Measurements from ENCODE around the gene ANKRD17. TPM values are rescaled to one million over a fixed set of nuclear protein-coding genes. Genes with fewer than 3 reads are reported as not detected.

The ANKRD17 gene
- total RNA-seq, 8 experiments from 2014 or later = 43.2 to 89.0 (median 62.0) TPM

DNA sequence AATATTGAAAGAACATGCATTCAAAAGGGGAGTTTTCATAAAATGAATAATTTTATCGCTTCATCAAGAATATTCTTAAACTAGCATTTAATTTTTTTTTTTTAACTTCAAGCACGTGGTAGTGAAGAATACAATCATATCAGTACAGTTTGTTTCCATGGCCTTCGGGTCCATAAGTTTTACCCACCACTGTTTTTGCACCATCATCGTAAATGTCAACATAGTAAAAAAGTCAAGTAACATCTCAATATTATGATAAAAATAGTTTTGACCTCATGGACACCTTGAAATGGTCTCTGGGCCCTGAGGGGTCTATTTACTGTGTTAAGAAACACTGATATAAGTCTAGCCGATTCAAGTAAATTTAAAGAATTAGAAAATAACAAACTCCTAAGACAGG is 80.2 kb downstream of the ANKRD17 start:
- 80 to 100% (median 97%) methylated on average over 1 to 5 of the region's 5 CpGs for WGBS, 10 experiments
- ATAC-seq (replicated peaks in 6 of 8) = no peak
- in situ Hi-C loops (cut with MboI; ENCODE audit: low pct_unique_long_range_greater_than_20kb in 2 of 9, low sequenced_read_pairs in 9 of 9, unreplicated experiment in 9 of 9) = no loop called here

DNA sequence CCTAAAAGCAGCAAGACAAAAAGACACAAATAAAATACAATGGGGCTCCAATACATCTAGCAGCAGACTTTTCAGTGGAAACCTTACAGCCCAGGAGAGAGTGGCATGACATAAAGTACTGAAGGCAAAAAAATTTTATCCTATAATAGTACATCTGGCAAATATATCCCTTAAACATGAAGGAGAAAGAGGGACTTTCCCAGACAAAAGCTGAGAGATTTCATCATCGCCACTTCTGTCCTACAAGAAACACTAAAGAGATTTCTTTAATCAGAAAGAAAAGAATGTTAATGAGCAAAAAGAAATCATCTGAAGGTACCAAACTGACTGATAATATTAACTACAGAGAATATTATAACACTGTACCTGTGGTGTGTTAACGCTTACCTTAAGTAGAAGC is 86.4 kb downstream of the ANKRD17 start:
- H3K4me1 ChIP-seq (replicated peaks in 1 of 2) = no peaks in the 10 kb centered on the region
- no peak overlapping the region for H3K27ac ChIP-seq
- WGBS, 10 experiments = 93 to 100% (median 100%) methylated on average over 2 of the region's 2 CpGs; no CpG with 5 or more reads in 2 of the 10 experiments
- in situ Hi-C loops (cut with MboI; ENCODE audit: low pct_unique_long_range_greater_than_20kb in 2 of 9, low sequenced_read_pairs in 9 of 9, unreplicated experiment in 9 of 9) = no loop called here
- no peak overlapping the region for H3K4me3 ChIP-seq
- ATAC-seq (replicated peaks in 6 of 8) = no peak

More for the DNA sequence above, 80.2 kb downstream of the ANKRD17 start:
- no peak overlapping the region for H3K4me3 ChIP-seq
- no peaks in the 10 kb centered on the region for H3K4me1 ChIP-seq (replicated peaks in 1 of 2)
- no peak overlapping the region for H3K27ac ChIP-seq

DNA sequence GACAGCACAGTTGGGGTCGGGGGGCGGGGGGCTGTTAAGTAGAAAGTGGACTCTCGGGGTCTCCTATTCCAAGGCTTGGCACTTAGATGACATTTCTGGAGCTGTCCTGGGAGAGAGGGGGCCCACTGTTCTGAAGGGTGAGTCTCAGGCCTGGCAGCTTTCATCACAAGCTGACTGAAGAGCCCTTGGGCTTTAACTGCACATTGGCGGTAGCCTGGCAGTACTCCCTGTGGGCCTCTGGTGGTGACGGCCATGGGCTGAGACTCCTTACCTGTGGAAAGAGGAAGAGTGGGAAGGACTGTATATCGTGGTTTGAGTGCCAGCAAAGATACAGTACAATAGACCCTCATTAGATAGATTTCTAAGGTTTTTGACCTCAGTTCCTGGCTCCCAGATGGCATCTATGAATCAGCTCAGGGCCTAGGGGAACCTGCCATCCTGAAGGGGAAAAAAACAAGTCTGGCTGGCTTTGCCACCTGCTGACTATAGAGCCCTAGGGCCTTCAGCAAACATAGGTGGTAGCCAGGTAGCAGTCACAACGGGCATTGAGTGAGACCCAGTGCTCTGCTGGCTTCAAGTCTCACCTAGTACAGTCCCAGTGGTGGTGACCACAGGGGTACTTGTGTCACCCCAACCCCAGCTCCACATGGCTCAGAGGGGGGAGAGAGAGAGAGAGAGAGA is 87.9 kb downstream of the ANKRD17 start:
- Histone ChIP-seq H3K27ac (no peak overlapping the region), H3K4me1 (replicated peaks in 1 of 2) (no peaks in the 10 kb centered on the region), H3K4me3 (no peak overlapping the region)
- WGBS, 10 experiments = 97 to 100% (median 100%) methylated on average over 1 to 6 of the region's 7 CpGs; no CpG with 5 or more reads in 4 of the 10 experiments
- in situ Hi-C loops (cut with MboI; ENCODE audit: low pct_unique_long_range_greater_than_20kb in 2 of 9, low sequenced_read_pairs in 9 of 9, unreplicated experiment in 9 of 9) = no loop called here
- ATAC-seq (replicated peaks in 6 of 8) = no peak

DNA sequence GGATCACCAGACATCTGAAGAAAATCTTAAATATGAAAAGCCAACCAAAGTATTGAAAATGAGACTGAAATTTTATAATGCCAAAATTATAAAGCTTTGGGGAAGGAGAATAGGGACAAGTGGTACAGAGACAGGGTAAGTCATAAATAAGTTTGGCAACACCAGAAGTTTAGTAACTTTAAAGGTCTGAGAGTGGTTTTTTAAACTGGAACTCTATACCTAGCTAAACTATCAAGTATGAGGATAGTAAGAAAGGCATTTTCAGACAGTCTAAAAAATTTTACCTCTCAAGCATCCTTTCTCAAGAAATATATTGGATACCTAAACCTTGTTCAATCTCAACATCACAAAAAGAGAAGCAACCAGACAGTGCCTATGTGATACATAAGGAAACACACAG is 92.4 kb downstream of the ANKRD17 start:
- ATAC-seq (replicated peaks in 6 of 8) = no peak

DNA sequence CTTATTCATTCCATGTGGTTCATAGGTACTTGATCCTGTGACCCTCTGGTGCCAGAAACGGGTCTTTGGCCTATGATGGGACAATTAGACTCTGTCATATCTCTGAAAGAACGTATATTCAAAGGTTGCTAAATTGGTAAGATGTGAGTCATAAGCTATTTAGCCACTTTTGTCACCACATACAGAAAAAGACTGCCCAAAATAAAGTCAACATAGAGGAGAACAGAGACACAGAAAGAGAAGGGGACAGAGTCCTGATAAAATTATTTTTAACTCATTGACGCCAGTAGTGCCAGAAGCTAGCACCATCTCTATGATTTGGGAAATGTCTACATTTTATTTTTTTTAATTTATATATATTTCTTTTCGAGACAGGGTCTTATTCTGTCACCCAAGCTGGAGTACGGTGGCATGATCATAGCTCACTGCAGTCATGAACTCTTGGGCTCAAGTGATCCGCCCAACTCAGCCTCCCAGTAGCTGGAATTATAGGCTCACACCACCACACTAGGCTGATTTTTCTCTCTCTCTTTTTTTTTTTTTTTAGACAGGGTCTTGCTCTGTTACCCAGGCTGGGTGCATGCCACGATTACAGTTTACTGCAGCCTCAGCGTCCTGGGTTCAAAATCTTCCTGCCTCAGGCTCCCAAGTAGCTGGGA is 96.9 kb downstream of the ANKRD17 start:
- in situ Hi-C loops (cut with MboI; ENCODE audit: low pct_unique_long_range_greater_than_20kb in 2 of 9, low sequenced_read_pairs in 9 of 9, unreplicated experiment in 9 of 9) = no loop called here
- 76 to 100% (median 93%) methylated on average over 1 to 8 of the region's 8 CpGs for WGBS, 10 experiments

More for the DNA sequence above, 92.4 kb downstream of the ANKRD17 start:
- no peaks in the 10 kb centered on the region for H3K4me1 ChIP-seq (replicated peaks in 1 of 2)
- H3K4me3 ChIP-seq = no peak overlapping the region
- H3K27ac ChIP-seq = no peak overlapping the region
- in situ Hi-C loops (cut with MboI; ENCODE audit: low pct_unique_long_range_greater_than_20kb in 2 of 9, low sequenced_read_pairs in 9 of 9, unreplicated experiment in 9 of 9) = no loop called here

DNA sequence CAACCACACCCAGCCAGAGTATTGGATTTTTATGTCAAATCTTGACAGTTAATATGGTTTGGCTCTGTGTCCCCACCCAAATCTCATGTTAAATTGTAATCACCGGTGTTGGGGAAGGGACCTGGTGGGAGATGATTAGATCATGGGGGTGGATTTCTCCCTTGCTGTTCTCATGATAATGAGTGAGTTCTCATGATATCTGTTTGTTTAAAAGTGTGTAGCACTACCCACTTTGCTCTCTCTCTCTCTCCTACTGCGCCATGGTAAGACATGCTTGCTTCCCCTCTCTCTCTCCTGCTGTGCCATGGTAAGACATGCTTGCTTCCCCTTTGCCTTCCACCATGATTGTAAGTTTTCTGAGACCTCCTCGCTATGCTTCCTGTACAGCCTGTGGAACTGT is 102.2 kb downstream of the ANKRD17 start:
- 83 to 100% (median 100%) methylated on average over 1 to 3 of the region's 3 CpGs; no CpG with 5 or more reads in 2 of the 10 experiments for WGBS, 10 experiments
- no peak overlapping the region for H3K4me3 ChIP-seq
- ATAC-seq (replicated peaks in 6 of 8) = no peak
- no peaks in the 10 kb centered on the region for H3K4me1 ChIP-seq (replicated peaks in 1 of 2)
- in situ Hi-C loops (cut with MboI; ENCODE audit: low pct_unique_long_range_greater_than_20kb in 2 of 9, low sequenced_read_pairs in 9 of 9, unreplicated experiment in 9 of 9) = no loop called here
- no peak overlapping the region for H3K27ac ChIP-seq

More for the DNA sequence above, 96.9 kb downstream of the ANKRD17 start:
- Histone ChIP-seq H3K27ac (no peak overlapping the region), H3K4me1 (replicated peaks in 1 of 2) (no peaks in the 10 kb centered on the region), H3K4me3 (no peak overlapping the region)
- ATAC-seq (replicated peaks in 6 of 8) = no peak

DNA sequence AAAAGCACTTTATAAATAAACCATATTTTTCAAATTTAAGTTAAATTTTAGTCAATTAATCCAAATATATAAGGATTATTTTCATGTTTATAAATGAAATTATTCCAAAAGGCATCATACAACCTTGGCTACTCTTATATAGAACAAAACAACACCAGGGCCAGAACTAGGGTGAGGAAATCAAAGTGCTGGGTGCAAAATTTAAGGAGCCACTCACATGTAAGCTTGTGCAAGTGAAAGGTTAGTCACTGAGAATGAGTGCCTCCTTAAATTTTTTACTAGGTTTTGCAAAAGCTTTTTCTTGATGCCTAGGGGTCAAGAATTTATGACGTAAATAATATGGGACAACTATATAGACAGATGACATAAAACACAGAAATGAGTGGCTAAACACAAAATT is 105.7 kb downstream of the ANKRD17 start:
- in situ Hi-C loops (cut with MboI; ENCODE audit: low pct_unique_long_range_greater_than_20kb in 2 of 9, low sequenced_read_pairs in 9 of 9, unreplicated experiment in 9 of 9) = no loop called here
- Histone ChIP-seq H3K4me3 (no peak overlapping the region), H3K4me1 (replicated peaks in 1 of 2) (no peaks in the 10 kb centered on the region), H3K27ac (no peak overlapping the region)
- WGBS, 10 experiments = 60 to 100% (median 100%) methylated on average over 1 of the region's 1 CpG; no CpG with 5 or more reads in 2 of the 10 experiments
- no peak for ATAC-seq (replicated peaks in 6 of 8)

DNA sequence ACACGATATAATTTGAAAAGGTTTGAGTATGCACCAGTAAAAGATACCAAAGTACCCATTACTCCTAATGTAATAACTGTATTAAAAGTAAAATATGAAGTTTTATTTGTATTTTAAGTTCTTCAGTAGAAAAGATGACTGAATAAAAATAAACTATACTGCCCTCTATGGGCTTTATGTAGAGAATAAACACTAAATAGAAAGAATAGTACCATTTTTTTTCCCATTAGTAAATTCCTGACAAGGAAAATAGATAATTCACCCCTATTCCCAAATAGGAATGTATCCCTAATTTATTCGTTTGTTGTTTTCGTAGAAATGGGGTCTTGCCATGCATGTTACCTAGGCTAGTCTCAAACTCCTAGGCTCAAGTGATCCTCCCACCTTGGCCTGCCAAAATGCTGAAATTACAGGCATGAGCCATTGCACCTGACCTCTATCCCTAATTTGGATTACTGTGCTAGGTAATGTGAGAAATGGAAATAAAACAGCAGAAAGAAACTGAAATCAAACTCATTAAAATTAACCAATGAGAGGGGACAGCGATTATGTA is 115.5 kb downstream of the ANKRD17 start:
- WGBS, 10 experiments = 60 to 100% (median 97%) methylated on average over 1 to 4 of the region's 4 CpGs
- Histone ChIP-seq H3K4me3 (no peak overlapping the region), H3K4me1 (replicated peaks in 1 of 2) (peaks cover 5% of the 10 kb centered on the region in 2 donors), H3K27ac (no peak overlapping the region)
- ATAC-seq (replicated peaks in 6 of 8) = no peak
- in situ Hi-C loops (cut with MboI; ENCODE audit: low pct_unique_long_range_greater_than_20kb in 2 of 9, low sequenced_read_pairs in 9 of 9, unreplicated experiment in 9 of 9) = no loop called here

DNA sequence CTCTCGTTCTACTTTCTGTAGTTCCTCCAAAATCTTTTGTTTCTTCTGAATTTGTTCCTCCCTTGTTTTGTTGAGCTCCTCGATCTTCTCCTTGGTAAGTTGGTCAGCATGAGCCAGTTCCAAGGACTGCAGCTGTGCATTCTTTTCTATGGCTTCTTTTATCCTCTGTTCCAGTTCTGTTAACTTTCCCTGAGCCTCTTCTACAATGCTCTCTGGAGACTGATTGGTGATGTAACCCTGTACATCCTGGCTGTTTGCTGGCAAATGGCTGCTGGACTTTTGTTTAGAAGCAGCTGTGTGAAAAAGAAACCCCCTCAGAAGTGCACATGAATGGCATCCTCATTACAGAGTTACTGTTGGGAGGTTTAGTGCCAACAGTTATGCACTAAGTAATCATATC is 118.6 kb downstream of the ANKRD17 start:
- peak in 5 of 8 experiments; percentile 71 to 98 (median 88) for ATAC-seq (replicated peaks in 6 of 8)
- H3K27ac ChIP-seq = peak overlapping the region in 1 of 2 donors; percentile 38
- peaks cover 5% of the 10 kb centered on the region in 2 donors for H3K4me1 ChIP-seq (replicated peaks in 1 of 2)
- 9 to 100% (median 75%) methylated on average over 1 to 2 of the region's 2 CpGs; no CpG with 5 or more reads in 1 of the 10 experiments for WGBS, 10 experiments
- H3K4me3 ChIP-seq = no peak overlapping the region
- in situ Hi-C loops (cut with MboI; ENCODE audit: low pct_unique_long_range_greater_than_20kb in 2 of 9, low sequenced_read_pairs in 9 of 9, unreplicated experiment in 9 of 9) = no loop called here

DNA sequence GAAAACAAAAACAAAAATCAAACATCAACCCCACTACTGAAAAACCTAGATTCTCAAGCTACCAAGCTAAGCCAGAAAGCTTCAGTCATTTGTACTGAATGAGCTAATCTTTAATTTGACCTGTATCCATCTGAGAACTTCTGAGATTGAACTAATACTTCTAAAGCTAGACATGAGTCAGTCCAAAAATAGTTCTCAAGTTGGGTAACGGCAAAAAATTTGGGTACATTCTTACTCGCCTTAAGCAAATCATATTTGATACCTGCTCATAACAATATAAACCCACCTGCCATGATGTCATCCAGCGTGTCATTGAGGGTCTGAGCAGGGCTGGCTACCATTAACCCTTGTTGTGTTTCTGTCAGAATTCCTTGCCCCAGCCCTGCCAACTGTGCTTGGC is 119.4 kb downstream of the ANKRD17 start:
- ATAC-seq (replicated peaks in 6 of 8) = no peak
- Histone ChIP-seq H3K4me1 (replicated peaks in 1 of 2) (peaks cover 5% of the 10 kb centered on the region in 2 donors), H3K4me3 (no peak overlapping the region), H3K27ac (peak overlapping the region in 1 of 2 donors; percentile 38)
- in situ Hi-C loops (cut with MboI; ENCODE audit: low pct_unique_long_range_greater_than_20kb in 2 of 9, low sequenced_read_pairs in 9 of 9, unreplicated experiment in 9 of 9) = no loop called here
- 82 to 100% (median 100%) methylated on average over 1 to 3 of the region's 3 CpGs; no CpG with 5 or more reads in 3 of the 10 experiments for WGBS, 10 experiments

DNA sequence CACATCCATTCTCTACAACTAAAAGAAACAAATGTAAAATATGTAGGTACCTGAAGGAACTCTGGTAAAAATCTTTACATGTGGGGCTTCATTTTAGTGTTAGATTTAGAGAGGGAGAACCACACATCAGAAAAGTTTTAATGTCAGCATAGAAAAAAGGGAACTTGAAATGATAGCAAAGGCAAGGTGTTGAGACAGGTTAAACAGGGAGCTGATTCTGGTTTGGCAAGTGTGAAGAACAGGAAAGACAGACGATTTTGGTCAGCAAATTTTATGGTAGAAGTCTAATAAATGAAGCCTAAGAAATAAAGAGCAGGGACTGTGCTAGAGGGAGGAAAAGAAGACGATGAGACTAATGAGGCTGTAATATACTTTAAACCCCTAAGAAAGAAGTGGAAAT is 121.5 kb downstream of the ANKRD17 start:
- ATAC-seq (replicated peaks in 6 of 8) = no peak
- in situ Hi-C loops (cut with MboI; ENCODE audit: low pct_unique_long_range_greater_than_20kb in 2 of 9, low sequenced_read_pairs in 9 of 9, unreplicated experiment in 9 of 9) = no loop called here
- Histone ChIP-seq H3K27ac (no peak overlapping the region), H3K4me3 (no peak overlapping the region), H3K4me1 (replicated peaks in 1 of 2) (peaks cover 5% of the 10 kb centered on the region in 2 donors)
- WGBS, 10 experiments = 61 to 95% (median 78%) methylated on average over 2 of the region's 2 CpGs; no CpG with 5 or more reads in 1 of the 10 experiments

DNA sequence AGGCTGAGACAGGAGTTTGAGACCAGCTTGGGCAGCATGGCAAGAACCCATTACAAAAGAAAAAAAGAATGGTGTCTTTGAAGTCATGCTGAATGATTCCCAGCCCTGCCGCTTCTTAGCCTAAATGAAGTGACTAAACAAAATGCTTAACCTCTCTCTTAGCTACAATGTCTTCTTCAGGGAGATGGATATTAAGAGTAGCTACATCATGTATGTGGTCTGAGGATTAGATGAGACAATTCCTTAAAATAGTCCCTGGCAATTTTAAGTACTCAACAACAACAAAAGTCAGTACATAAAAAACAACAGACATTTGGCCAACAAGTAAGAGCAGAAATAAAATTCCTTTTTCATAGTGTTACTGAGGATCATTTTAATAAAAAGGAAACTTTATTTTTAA is 124.8 kb downstream of the ANKRD17 start:
- H3K27ac ChIP-seq = no peak overlapping the region
- 67 to 100% (median 100%) methylated on average over 1 of the region's 1 CpG; no CpG with 5 or more reads in 5 of the 10 experiments for WGBS, 10 experiments
- in situ Hi-C loops (cut with MboI; ENCODE audit: low pct_unique_long_range_greater_than_20kb in 2 of 9, low sequenced_read_pairs in 9 of 9, unreplicated experiment in 9 of 9) = no loop called here
- H3K4me1 ChIP-seq (replicated peaks in 1 of 2) = no peaks in the 10 kb centered on the region
- no peak overlapping the region for H3K4me3 ChIP-seq
- ATAC-seq (replicated peaks in 6 of 8) = no peak

DNA sequence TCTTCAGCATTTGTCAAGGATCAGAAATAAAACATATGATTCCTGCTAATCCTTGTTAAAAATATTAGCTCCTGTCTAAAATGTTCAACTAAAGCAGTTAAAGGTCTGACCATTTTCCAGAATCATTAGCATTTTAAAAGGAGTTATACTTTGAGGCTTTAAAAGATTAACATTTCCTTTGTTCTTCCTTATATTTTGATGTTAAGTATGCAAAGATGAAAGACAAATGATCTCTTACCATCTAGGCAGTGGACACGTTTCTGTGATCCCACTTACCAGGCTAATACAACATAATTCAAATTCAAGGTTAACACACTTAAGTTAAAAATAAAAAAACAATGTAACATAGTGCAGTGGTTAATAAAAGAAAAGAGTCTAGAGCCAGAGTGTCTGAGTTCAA is 127.3 kb downstream of the ANKRD17 start:
- Histone ChIP-seq H3K4me1 (replicated peaks in 1 of 2) (no peaks in the 10 kb centered on the region), H3K27ac (no peak overlapping the region), H3K4me3 (no peak overlapping the region)
- ATAC-seq (replicated peaks in 6 of 8) = no peak
- in situ Hi-C loops (cut with MboI; ENCODE audit: low pct_unique_long_range_greater_than_20kb in 2 of 9, low sequenced_read_pairs in 9 of 9, unreplicated experiment in 9 of 9) = no loop called here
- 0 to 100% (median 36%) methylated on average over 1 of the region's 1 CpG; no CpG with 5 or more reads in 1 of the 10 experiments for WGBS, 10 experiments

All from motor neuron (in vitro differentiated cells).